GM12865 (cell line): Measurements from ENCODE around the gene CELF4.

Source experiments
- DNase-seq: peaks from one replicate; pipeline ENCODE4 v3.0.0; 2010; ENCODE audit warnings: low read depth
- H3K4me3 ChIP-seq: 2 replicates; pipeline ENCODE4 v1.5.1; 2011; ENCODE audit warnings: mild to moderate bottlenecking, low read depth, low read length, control low read depth
- TF ChIP-seq, protein P1 (sequence below): IDR thresholded peaks from 2 replicates; pipeline ENCODE4 v1.5.1; 2011; ENCODE audit warnings: low read length, control low read depth, low read depth, inconsistent platforms; ENCODE audit not compliant: insufficient read depth; ENCODE audit errors: missing control alignments

CELF4 gene

DNA sequence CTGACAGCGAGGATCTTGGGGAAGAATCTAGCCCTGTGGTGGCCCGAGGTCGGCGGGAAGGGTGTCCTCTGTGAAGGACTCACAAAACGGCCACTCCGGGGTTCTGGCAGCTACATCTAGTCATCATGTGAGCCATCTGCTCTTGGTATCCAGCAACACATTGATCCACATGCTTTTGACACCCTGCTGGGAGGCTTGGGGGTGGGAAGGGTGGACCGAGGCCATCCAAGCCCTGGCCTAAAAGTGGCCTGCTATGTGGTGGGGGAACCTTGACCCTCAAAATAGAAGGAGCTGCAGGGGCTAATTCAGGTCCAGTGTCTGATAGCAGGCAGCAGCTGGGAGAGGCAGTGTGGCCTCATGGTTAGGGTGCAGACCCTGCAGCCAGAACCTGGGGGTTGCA is 145.7 kb downstream of the CELF4 start:
- H3K4me3 ChIP-seq = no peak overlapping the region
- TF ChIP-seq, protein P1, sequence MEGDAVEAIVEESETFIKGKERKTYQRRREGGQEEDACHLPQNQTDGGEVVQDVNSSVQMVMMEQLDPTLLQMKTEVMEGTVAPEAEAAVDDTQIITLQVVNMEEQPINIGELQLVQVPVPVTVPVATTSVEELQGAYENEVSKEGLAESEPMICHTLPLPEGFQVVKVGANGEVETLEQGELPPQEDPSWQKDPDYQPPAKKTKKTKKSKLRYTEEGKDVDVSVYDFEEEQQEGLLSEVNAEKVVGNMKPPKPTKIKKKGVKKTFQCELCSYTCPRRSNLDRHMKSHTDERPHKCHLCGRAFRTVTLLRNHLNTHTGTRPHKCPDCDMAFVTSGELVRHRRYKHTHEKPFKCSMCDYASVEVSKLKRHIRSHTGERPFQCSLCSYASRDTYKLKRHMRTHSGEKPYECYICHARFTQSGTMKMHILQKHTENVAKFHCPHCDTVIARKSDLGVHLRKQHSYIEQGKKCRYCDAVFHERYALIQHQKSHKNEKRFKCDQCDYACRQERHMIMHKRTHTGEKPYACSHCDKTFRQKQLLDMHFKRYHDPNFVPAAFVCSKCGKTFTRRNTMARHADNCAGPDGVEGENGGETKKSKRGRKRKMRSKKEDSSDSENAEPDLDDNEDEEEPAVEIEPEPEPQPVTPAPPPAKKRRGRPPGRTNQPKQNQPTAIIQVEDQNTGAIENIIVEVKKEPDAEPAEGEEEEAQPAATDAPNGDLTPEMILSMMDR = no peak
- DNase-seq = no peak

DNA sequence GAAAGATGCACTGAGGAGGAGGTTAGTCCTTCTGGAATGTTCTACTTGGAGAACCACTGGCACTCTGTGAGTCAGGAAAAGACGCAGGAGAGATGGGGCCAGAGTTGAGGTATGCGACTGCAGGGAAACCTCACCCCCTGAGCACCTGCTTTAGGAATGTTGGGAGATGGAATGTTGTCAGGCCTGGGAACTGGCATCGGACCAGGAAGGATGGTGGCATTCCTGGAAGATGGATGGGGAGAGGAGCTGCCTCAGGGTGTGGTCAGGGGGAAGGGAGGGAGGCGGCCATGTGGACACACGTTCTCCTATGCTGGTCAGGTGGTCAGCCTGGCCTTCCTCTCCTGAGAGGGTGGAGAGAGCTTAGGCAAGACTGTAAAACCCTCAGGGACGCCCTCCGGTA is 146.3 kb downstream of the CELF4 start:
- TF ChIP-seq, protein P1 = no peak
- DNase-seq = no peak
- H3K4me3 ChIP-seq = no peak overlapping the region

DNA sequence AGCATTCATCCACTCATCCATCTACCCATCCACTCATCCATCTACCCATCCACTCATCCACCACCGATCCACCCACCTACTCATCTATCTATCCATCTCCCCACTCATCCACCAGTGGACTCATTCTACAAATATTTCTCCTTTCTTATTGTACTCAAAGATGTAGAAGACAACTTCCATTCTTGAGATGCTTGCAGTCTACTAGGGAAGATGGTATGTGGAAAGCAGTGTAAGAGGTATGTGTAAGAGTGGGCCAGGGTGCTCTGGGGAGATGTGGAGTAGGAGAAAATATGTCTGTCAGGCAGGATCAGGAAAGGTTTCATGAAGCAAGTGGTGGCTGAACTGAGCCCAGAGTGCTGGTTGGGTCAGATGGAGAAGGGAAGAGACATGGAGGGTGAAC is 150.8 kb downstream of the CELF4 start:
- H3K4me3 ChIP-seq = no peak overlapping the region
- TF ChIP-seq, protein P1 = no peak
- DNase-seq = no peak

DNA sequence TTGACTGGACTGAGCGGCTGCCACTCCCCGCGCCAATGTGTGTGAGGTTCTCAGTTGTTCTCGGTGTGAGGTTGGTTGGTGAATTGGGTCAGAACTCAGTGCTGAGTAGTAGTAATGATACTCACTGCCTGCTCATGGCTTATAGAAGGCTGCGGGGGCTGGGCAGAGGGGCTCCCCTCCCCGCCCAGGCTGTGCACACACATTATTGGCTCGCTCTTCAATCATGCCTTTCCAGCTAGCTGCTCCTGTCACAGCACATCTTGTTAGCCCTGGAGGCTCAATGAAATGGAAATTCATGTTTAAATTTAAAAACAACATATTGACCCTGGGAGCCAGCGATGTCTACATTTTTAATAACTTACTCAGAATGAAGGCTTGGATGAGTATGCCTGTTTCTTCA is 152.8 kb downstream of the CELF4 start:
- no peak overlapping the region for H3K4me3 ChIP-seq
- TF ChIP-seq, protein P1 = no peak
- DNase-seq = no peak

DNA sequence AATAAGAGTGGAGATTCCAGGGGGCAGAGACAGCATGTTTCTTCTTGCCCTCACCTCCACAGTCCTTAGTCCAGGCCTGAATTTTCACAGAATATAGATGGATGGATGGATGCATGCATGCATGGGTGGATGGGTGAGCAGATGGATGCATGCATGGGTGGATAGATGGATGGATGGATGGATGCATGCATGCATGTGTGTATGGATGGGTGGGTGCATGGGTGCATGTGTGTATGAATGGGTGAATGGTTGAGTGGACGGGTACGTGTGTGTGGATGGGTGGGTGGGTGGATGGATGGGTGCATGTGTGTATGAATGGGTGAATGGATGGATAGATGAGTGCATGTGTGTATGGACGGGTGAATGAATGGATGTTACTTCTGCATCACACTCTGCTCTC is 153.3 kb downstream of the CELF4 start:
- H3K4me3 ChIP-seq = no peak overlapping the region
- TF ChIP-seq, protein P1 = no peak
- DNase-seq = no peak

DNA sequence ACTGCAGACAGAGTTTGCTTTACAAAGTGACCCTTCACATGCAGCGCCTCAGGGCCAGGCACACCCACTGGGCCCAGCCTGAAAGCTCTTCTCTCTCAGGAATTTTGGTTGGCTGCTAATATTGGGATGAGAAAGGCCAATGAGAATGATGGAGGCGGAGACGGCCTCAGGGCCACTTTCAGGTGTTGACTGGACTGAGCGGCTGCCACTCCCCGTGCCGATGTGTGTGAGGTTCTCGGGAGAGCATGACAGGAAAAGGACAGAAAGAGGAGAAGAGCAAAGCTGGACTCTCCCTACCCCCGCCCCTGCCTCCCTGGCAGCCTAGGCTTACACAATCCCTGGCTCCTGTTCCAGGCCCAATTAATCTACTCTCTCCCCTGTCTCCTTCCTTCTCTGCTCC is 155.7 kb downstream of the CELF4 start:
- H3K4me3 ChIP-seq = no peak overlapping the region
- DNase-seq = no peak
- TF ChIP-seq, protein P1 = no peak

DNA sequence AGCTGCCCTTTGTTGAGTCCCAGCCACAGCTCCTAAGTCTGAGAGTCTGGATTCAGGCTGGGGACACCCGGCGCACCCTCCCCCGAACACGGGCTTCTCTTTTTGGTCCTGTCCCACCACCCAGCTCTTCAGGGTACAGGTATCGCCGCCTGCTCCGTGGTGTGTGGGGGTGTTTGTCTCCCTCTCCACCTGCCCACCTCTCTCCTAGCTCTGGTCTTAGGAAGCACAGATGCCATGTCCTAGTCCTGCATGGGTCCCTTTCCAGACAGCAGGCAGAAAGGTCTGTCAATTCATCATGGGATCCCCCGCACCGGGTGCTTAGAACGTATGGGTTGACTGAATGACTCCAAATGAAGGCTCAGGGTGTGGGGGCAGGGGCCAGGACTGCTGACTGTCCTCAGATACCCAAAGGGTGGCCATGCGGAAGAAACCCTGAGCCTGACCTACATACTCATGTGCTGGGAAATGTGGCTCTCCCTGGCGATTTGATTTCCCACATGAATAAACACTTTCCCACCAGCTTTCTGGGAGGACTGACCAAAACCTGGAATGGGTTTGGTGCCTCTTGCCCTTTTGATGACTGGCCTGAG is 156.8 kb downstream of the CELF4 start:
- TF ChIP-seq, protein P1 = no peak
- H3K4me3 ChIP-seq = no peak overlapping the region
- DNase-seq = no peak
